Posterior vena cava (tissue), 2 donors: ENCODE data around the gene ZFAND4. TPM values are rescaled to one million over a fixed set of nuclear protein-coding genes. Genes with fewer than 3 reads are reported as not detected.
"Not testable (repeated sequence)": the region's sequence is repeated elsewhere in the genome, so short reads cannot be mapped to it uniquely, and the experiment has no call there.

Experiments used
- DNase-seq: peaks from one replicate; pipeline ENCODE4 v3.0.0-alpha.2; 2020; ENCODE audit warnings: low spot score
- intact Hi-C, 2 donors: fragments of 100-400 bp; cut with DNase I; formaldehyde crosslinking; loops; one replicate each; pipeline versions ENCODE4 v1.14.1 to v1.14.2; 2022 to 2023
- total RNA-seq, 2 donors: library from RNA; stranded (reverse); fragmentation: NEBNext Ultra II Directional; extraction: Animal tissue kit (Norgen Biotek cat#: 25700); gene quantifications; one replicate each; pipeline ENCODE4 v1.2.1, GENCODE V29; 2021
- donor health status: DM: yes; HTN: yes; CAD: no.
- donor health status: DM: yes; HTN: yes; CAD: no.

Gene ZFAND4
- total RNA-seq, 2 donors from 2014 or later, result 7.5 to 11.6 TPM

GRCh38 chr10:45646384-45647050 is 26.1 kb downstream of the ZFAND4 start:
- intact Hi-C loops, result no loop called here
- DNase-seq, result no peak

GRCh38 chr10:45644527-45644926 is 28.0 kb downstream of the ZFAND4 start:
- intact Hi-C loops, result no loop called here

GRCh38 chr10:45640941-45641340 is 31.6 kb downstream of the ZFAND4 start:
- intact Hi-C loops, result no loop called here
- DNase-seq, result no peak

More at GRCh38 chr10:45644527-45644926, 28.0 kb downstream of the ZFAND4 start:
- DNase-seq, result no peak

GRCh38 chr10:45640049-45640448 is 32.5 kb downstream of the ZFAND4 start:
- intact Hi-C loops, result no loop called here
- DNase-seq, result no peak

- no peak for DNase-seq
- intact Hi-C loops, result no loop called here
Observed at GRCh38 chr10:45627412-45628048, 45.0 kb downstream of the ZFAND4 start.

GRCh38 chr10:45625879-45626278 is 46.7 kb downstream of the ZFAND4 start:
- no peak for DNase-seq
- intact Hi-C loops, result no loop called here

- DNase-seq, result no peak
- intact Hi-C loops, result no loop called here
Observed at GRCh38 chr10:45624724-45625123, 47.8 kb downstream of the ZFAND4 start.

GRCh38 chr10:45614869-45615268 is 57.7 kb downstream of the ZFAND4 start:
- DNase-seq, result no peak
- intact Hi-C loops, result no loop called here

GRCh38 chr10:45612741-45613140 is 59.8 kb downstream of the ZFAND4 start:
- intact Hi-C loops, result no loop called here
- no peak for DNase-seq

GRCh38 chr10:45608052-45608451 is 64.5 kb downstream of the ZFAND4 start:
- no peak for DNase-seq
- intact Hi-C loops, result no loop called here

- intact Hi-C loops, result no loop called here
- no peak for DNase-seq
Observed at GRCh38 chr10:45607276-45607675, 65.3 kb downstream of the ZFAND4 start.

- DNase-seq, result no peak
- intact Hi-C loops, result no loop called here
Observed at GRCh38 chr10:45602836-45603235, 69.7 kb downstream of the ZFAND4 start.

- no peak for DNase-seq
- intact Hi-C loops, result no loop called here
Observed at GRCh38 chr10:45602082-45602730, 70.4 kb downstream of the ZFAND4 start.

- intact Hi-C loops, DNase-seq: not testable (repeated sequence)
Observed at GRCh38 chr10:45601254-45601930, 71.2 kb downstream of the ZFAND4 start.

GRCh38 chr10:45600337-45601253 is 72.0 kb downstream of the ZFAND4 start:
- DNase-seq, intact Hi-C loops: not testable (repeated sequence)

GRCh38 chr10:45599646-45600045 is 72.9 kb downstream of the ZFAND4 start:
- intact Hi-C loops, result loop anchor here in 1 of 2 donors (5.0 kb wide), 1 partner anchor 1782 kb away; no protein-coding TSS in a partner anchor

GRCh38 chr10:45599021-45599603 is 73.5 kb downstream of the ZFAND4 start:
- no peak for DNase-seq
- intact Hi-C loops, result loop anchor here in 1 of 2 donors (5.0 kb wide), 1 partner anchor 1782 kb away; no protein-coding TSS in a partner anchor

More at GRCh38 chr10:45599646-45600045, 72.9 kb downstream of the ZFAND4 start:
- DNase-seq, result no peak

- DNase-seq, result no peak
- intact Hi-C loops, result loop anchor here in 1 of 2 donors (5.0 kb wide), 1 partner anchor 1779 kb away; no protein-coding TSS in a partner anchor
Observed at GRCh38 chr10:45596526-45596925, 76.0 kb downstream of the ZFAND4 start.
